GM21423 (cell line): ENCODE data around the gene ART5.
"Not testable (repeated sequence)": the region's sequence is repeated elsewhere in the genome, so short reads cannot be mapped to it uniquely, and the experiment has no call there.

Experiments used
- ATAC-seq: cut with Tn5 transposase; IDR thresholded peaks from one replicate; pipeline ENCODE4 v1.9.1; 2021; ENCODE audit warnings: mild to moderate bottlenecking, moderate library complexity; ENCODE audit not compliant: unreplicated experiment

ART5 gene

DNA sequence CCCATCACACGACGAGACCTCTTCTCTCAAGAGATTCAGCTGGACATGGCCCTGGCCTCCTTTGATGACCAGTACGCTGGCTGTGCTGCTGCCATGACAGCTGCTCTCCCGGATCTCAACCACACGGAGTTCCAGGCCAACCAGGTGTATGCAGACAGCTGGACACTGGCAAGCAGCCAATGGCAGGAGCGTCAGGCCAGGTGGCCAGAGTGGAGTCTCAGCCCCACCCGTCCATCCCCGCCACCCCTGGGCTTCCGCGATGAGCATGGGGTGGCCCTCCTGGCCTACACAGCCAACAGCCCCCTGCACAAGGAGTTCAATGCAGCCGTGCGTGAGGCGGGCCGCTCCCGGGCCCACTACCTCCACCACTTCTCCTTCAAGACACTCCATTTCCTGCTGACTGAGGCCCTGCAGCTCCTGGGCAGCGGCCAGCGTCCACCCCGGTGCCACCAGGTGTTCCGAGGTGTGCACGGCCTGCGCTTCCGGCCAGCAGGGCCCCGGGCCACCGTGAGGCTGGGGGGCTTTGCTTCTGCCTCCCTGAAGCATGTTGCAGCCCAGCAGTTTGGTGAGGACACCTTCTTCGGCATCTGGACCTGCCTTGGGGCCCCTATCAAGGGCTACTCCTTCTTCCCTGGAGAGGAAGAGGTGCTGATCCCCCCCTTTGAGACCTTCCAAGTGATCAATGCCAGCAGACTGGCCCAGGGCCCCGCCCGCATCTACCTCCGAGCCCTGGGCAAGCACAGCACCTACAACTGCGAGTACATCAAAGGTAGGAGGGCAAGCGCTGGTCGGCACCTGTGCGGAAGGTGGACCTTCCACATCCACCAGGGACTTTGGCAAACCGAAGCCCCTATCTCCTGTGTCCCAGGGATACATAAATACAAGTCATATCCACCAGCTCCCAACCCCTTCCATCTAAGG, 18.1 kb upstream of the ART5 start:
- ATAC-seq: no peak

DNA sequence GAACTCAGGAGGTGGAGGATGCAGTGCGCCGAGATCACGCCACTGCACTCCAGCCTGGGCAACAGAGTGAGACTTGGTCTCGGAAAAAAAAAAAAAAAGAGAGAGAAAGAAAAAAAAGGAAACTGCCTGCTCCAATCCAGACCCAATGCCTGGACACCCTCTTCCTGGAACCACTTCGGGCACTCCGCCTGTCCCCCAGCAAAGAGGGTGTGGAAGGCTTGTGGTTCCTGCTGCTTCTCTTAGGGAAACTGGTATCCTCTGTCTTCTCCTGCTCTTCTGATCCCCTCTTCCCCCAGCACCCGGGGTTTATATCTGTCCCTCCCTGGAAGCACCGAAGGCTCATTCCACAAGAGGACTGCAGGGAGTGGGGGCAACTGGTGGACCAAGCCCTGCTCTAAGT, 16.5 kb upstream of the ART5 start:
- no peak for ATAC-seq

DNA sequence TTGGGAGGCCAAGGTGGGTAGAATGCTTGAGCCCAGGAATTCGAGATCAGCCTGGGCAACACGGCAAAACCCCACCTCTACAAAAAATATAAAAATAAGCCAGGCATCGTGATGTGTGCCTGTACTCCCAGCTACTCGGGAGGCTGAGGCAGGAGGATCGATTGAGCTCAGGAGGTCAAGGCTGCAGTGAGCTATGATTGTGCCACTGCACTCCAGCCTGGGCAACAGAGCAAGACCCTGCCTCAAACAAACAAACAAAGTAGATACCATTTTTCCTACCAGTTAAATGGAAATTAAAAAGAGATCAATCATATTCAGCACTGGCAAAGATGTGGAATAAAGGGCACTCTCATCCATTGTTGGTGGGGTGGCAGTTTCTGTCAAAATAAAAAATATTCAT, 15.5 kb upstream of the ART5 start:
- ATAC-seq: not testable (repeated sequence)

DNA sequence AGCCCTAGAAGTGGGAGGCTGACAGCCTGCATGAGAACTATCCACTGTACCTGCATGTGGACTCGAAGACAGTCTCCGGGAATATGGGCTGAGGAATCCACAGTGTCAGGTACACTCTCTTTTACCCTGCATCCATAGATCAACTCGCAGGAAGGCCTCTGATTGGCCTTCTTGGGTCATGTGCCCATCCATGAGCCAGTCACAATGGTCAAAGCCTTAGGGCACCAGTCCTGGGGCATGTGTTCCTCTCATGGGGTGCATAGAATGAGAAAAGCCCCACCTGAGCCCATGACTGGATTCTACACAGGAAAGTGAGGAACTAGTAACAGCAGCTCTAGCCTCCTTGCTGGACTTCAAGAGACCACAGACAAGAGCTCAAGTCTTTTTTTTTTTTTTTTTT, 13.8 kb upstream of the ART5 start:
- no peak for ATAC-seq

DNA sequence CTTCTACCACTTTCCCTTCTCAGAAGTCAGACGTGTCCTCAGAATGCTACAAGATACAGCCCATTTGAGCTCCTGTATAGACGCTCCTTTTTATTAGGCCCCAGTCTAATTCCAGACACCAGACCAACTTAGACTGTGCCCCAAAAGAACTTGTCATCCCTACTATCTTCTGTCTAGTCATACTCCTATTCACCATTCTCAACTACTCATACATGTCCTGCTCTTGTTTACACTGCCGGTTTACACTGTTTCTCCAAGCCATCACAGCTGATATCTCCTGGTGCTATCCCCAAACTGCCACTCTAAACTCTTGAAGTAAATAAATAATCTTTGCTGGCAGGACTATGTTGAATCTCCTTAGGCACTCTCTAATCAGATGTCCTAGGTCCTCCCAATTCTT, 10.7 kb upstream of the ART5 start:
- ATAC-seq: not testable (repeated sequence)

DNA sequence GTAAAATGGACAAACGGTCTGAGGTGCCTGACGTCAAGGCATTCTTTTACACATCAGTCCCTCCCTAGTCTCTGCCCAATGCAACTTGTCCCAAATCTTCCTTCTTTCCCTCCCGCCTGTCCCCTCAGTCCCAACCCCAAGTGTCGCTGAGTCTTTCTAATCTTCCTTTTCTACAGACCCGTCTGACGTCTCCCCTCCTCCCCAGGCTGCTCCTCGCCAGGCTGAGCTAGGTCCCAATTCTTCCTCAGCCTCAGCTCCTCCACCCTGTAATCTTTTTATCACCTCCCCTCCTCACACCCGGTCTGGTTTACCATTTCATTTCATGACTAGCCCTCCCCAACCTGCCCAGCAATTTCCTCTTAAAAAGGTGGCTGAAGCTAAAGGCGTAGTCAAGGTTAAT, 7.6 kb upstream of the ART5 start:
- ATAC-seq: not testable (repeated sequence)

DNA sequence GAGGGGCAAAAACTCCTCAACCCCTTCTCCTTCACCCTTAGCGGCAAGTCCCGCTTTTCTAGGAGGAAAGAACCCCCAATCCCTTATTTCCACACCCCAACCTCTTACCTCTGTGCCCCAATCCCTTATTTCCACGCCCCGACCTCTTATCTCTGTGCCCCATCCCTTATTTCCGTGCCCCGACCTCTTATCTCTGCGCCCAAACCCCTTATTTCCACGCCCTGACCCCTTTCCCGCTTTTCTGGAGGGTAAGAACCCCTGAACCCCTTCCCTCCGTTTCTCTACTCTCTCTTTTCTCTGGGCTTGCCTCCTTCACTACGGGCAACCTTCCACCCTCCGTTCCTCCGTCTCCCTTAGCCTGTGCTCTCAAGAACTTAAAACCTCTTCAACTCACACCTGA, 7.1 kb upstream of the ART5 start:
- ATAC-seq: not testable (repeated sequence)

DNA sequence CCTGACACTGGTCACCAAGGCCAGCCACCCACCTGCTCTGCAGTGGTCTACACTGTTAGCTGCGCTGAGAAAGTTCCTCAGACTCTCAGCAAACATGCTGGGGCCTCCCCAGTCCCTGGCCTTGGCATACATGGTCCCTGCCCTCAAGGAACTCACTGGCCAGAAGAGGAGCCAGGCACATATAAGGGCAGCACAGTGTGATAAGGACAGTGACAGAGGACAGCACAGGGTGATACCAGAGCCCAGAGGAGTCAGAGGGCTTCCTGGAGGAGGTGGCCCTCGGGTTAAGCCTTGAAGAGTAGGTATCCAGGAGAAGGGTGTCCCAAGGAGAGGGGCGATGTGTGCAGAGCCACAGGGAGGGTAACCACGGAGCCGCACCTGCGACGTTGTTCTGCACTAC, 3.8 kb upstream of the ART5 start:
- ATAC-seq: no peak

DNA sequence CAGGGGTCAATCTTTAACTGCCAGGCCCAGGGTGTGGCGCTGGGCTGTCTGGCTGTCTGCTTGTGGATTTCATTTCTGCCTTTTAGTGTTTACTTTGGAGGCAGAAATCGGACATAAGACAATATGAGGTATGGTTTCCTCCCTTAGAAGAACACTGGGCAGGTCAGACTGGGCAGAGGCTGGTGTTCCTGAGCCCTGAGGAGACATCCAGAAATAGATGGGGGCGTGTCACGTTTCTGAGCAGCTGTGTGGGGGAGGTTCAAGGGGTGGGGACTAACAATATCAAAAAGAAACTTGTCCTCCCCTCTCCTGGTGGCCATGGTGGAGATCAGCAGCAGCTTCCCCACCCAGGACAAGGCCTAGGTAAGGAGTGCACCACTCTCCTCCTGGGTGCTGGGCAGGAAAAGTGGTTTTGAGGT, 3.0 kb upstream of the ART5 start, which contains the start of gene ART1:
ART1 (plus strand) TSS at position 312 of the 419 bp plus-strand sequence. CDS start 14,086 bp downstream, outside the sequence.
- no peak for ATAC-seq

DNA sequence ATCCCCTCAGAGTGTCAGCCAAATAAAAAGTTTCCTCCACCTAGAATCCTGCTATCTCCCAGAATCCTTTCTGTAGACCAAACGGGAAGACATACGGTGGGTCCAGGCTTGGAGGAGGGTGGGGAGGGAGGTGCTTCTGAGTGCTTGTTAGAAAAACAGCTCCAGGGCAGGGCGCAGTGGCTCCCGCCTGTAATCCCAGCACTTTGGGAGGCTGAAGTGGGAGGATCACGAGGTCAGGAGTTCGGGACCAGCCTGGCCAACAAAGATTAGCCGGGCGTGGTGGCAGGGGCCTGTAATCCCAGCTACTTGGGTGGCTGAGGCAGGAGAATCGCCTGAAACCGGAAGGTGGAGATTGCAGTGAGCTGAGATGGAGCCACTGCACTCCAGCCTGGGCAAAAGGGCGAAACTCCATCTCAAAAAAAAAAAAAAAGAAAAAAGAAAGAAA, 1.3 kb upstream of the ART5 start:
- not testable (repeated sequence) for ATAC-seq

DNA sequence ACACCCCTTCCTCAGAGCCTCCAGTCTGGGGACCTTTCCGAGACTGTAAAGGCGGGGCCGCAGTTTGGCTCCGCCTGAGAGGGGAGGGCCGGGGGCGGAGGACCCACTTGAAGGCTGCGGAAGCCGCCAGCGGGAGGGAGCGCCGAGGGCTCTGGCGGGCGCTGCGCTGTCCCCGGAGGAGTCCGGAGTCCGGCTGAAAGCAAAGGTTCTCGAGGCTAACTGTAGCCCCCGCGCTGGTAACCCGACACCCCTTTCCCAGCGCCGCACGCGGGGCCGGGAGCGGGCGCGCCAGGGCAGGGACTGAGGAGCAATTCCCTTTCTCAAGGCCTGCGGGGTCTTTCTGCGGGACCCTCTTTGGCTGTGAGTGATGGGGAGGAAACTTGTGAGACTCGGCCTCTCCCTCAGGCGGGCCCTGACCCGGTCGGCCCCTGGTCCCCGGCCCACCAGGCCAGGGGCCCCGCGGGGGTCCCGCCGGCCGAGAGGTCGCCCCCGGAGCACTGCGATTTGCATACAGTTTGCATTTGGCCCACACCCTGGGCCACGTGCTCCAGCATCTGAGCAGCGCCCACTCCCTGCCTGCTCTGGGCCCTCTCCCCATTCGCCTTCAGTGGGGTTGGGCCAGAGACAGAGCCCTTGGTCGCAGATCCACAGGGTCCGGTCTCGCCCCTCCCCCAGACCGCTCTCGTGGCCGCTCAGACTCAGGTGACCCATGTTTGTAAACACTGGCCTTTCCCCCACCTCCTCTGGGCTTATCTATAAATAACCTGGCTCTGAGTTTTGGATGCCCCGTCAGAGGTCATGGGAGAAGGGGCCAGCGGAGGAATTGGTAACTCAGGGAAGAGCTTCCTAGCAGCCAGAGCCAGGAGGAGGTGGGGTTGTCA, 519 bp upstream of the ART5 start:
- no peak for ATAC-seq

DNA sequence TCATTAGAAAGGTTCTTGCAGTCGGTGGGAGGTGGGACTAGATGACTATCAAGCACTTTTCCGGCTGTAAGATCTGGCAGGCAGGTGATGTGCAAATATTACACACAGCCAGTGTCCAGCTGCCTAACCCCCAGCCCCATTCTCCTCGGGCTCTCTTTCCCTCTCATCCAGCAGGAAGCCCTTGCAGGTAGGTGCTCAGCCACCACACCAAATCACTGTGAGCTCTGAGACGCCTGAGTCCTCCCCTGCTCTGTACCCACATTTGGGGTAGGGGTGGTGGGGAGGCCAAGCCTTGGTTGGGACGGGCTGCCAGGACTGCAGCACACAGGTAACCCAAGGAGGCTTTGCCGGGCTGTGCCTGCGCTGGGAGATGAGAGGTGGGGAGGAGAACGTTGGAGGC, 601 bp downstream of the ART5 start:
- ATAC-seq: no peak

DNA sequence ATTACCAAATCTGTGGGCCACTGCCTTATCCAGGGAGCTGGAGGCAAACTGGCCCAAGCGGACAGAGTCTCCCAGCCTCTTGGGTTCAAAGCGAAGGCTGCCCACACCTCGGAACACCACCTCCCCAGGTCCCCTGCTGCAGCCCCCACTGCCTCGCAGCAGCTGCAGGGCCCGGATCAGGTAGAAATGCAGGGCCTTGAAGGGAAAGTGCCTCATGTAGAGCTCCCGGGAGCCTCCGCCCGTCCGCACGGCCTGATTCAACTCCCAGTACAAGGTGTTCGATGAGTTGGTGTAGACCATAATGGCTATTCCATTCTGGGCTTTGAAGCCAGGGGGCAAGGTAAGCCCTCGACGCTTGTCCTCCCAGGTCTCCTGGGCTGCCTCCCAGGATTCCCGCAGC, 2.0 kb downstream of the ART5 start:
- ATAC-seq: no peak

DNA sequence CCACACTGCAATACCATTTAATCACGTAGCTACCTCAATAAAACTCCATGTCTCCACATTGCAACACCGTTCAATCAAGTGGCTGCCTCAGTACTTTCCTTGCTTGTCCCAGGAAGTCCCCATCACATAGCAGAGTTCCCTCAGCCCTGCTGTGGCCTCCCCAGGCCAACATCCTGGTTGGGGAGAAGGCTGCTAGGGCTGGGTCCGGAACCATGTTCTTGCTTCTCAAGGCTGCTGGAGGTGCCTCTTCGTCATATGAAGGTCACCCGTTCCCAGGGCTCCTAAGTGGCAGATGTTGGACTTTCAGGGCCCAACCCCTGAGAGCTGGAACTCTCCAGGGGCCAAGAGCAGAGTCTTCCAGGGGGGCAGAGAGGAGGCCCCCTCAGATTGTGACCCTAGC, 3.3 kb downstream of the ART5 start:
- ATAC-seq: no peak

DNA sequence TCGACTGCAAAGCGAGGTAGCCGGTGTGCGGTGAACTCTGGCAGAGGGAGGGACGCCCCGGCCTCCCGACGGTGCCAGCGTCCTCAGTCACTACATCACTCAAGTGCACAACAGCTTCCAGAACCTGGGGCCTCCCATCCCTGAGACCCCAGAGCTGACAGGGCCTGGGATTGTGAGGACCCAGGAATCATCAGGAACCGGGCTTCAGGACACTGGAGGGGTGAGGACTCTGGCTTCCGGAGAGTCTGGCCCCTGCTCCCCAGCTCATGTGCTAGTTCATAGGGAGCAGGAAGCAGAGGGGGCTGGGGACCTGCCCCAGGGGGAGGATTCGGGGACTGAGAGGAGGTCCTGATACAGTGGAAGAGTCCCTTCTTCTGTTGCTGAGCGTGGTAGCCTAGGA, 4.6 kb downstream of the ART5 start:
- no peak for ATAC-seq

DNA sequence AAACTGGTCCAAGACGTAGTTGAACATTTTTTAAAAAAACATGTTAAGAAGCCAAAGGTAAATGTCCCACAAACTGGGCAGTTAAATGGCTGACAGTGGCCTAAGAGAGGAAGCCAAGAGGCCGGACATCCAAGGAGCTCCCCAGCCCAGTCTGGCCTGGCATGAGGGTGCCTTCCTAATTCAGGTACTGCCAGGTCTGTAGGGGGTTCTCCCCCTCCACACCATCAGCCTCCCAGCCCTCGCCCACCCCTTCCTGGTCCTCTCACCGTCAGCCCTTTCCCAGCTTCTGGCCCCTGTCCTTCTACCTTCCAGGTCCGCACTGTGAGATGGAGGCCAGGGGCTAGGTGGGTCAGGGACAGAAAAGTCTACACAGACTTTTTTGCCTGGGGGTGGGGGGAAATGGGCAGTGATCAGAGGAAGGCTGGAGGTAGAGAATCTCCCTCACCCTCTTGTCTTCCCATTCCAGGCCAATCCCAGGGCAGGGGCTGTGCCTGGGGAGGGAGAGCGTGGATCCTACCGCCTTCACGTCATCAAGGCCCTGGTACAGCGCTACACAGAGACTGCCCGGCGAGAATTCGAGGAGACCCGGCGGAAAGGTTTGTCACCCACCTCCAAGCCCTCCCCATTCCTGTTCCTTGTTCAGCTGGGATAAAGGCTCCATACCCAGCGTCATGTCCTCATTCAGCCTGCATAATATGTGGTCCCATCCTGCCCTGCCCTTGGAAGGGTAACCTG, 6.0 kb downstream of the ART5 start:
- ATAC-seq: no peak

DNA sequence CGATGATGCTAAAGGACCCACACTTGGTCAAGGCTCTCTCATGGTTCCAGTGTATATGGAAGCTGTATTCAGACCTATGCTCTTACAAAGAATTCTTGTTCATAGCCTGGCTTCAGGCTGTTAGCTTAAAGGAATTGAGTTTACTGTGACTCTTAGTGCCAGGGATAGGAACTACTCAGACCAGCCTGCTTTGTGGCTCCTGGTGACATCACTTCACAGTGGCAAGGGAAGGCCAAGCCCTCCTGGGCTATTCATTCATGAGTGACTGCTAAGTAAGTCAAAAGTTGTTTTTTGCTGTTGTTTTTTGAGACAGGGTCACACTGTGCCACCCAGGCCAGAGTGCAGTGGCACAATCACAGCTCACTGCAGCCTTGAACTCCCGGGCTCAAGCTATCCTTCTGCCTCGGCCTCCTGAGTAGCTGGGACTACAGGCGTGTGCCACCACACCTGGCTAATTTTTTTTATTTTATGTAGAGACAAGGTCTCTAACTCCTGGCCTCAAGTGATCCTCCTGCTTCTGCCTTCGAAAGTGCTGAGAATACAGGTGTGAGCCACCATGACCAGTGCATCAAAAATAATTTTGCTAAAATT, 9.6 kb downstream of the ART5 start:
- no peak for ATAC-seq

DNA sequence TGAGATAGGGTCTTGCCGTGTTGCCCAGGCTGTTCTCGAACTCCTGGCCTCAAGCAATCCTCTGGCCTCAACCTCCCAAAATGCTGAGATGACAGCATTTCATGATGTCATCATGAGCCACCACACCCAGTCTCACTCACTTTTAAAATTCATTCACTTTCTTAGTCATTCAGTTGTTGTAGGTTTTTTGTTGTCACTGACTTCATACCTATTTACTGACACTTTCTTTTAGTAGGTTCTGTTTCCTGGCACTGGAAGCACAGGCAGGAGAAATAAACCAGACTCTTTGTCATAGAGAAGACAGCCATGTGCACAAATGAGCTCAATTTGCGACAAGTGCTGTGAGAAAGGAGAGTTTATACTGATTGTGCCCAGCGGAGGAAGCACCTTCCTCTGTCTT, 10.5 kb downstream of the ART5 start:
- ATAC-seq: no peak

DNA sequence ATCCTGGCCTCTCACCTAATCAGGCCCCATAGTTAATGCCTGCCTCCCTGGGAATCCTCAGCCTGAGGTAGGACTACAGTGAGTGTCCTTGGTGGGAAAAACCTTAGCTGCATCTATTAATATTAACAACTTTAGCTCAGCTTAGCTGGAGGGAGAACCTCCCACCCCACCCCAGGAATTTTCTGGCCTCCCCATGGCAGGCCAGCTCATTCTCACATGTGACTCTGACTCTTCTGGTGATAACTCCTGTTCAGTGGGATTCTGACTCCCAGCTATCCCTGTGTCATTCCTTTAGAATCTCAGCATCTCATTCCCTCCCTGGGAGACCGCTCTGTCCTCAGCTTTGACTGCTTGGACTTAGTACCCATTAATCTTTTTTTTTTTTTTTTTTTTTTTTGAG, 14.5 kb downstream of the ART5 start:
- no peak for ATAC-seq

DNA sequence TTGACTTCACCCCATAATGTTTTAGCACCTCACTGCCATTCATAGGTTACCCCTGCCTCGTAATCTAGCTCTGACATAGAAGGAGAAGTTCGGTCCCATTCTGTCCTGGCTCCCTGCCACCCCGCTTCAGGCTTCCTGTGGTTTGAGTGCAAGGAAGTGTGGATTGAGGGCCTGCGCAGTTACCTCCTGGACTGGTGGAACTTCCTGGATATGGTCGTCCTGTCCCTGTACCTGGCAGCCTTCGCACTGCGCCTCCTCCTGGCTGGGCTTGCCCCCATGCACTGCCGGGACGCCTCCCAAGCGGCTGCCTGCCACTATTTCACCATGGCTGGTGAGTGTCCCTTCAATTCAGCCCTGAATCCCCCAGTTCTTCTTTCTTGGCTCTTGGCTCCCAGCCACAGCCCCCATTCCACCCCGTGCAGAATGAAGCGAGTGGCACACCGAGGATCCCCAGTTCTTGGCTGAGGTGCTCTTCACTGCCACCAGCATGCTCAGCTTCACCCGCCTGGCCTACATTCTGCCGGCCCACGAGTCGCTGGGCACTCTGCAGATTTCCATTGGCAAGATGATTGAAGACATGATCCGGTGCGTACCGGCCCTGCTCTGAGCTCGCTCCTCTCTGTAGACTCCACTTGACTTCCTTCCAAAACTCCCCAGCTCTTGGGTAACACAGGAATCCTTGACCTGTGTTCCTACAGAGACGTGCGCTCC, 15.4 kb downstream of the ART5 start:
- no peak for ATAC-seq
